NCI-H345 treated with DMSO at 0.1 percent for 48 hours (cell line): Measurements from ENCODE around the gene S100A9.

ENCODE experiments used
- DNase-seq: peaks from one replicate; lab custom pipeline; 2025; ENCODE audit not compliant: unreplicated experiment; lab: John Stamatoyannopoulos, UW

The S100A9 gene

GRCh38 chr1:153359241-153359640, 1.6 kb downstream of the S100A9 start:
- DNase-seq = no peak

GRCh38 chr1:153360190-153360589, 2.5 kb downstream of the S100A9 start:
- DNase-seq = no peak

GRCh38 chr1:153360592-153361479, 3.2 kb downstream of the S100A9 start:
- no peak for DNase-seq

GRCh38 chr1:153361480-153362109, 3.9 kb downstream of the S100A9 start:
- no peak for DNase-seq

- no peak for DNase-seq
Measured at GRCh38 chr1:153362187-153362775, 4.6 kb downstream of the S100A9 start.

- DNase-seq = no peak
Measured at GRCh38 chr1:153363641-153364040, 6.0 kb downstream of the S100A9 start.

- DNase-seq = no peak
Measured at GRCh38 chr1:153364156-153364555, 6.5 kb downstream of the S100A9 start.

GRCh38 chr1:153364766-153365666, 7.4 kb downstream of the S100A9 start:
- no peak for DNase-seq

GRCh38 chr1:153365696-153366095, 8.0 kb downstream of the S100A9 start:
- DNase-seq = no peak

- DNase-seq = no peak
Measured at GRCh38 chr1:153366261-153366660, 8.6 kb downstream of the S100A9 start.

- no peak for DNase-seq
Measured at GRCh38 chr1:153367090-153367489, 9.4 kb downstream of the S100A9 start.

- no peak for DNase-seq
Measured at GRCh38 chr1:153368495-153368894, 10.8 kb downstream of the S100A9 start.

GRCh38 chr1:153370146-153370545, 12.5 kb downstream of the S100A9 start:
- DNase-seq = no peak

GRCh38 chr1:153371231-153371630, 13.6 kb downstream of the S100A9 start:
- DNase-seq = no peak

- DNase-seq = no peak
Measured at GRCh38 chr1:153372571-153372970, 14.9 kb downstream of the S100A9 start.

- no peak for DNase-seq
Measured at GRCh38 chr1:153374071-153374470, 16.4 kb downstream of the S100A9 start.

GRCh38 chr1:153375511-153375910, 17.9 kb downstream of the S100A9 start, which contains the start of gene S100A12:
Gene S100A12, minus strand, starts transcription at chr1:153375621. Its CDS starts 1,029 bp downstream, at chr1:153374592.
- DNase-seq = no peak

- no peak for DNase-seq
Measured at GRCh38 chr1:153379591-153379990, 21.9 kb downstream of the S100A9 start.

GRCh38 chr1:153380711-153381110, 23.1 kb downstream of the S100A9 start:
- DNase-seq = no peak

GRCh38 chr1:153384958-153385580, 27.4 kb downstream of the S100A9 start:
- no peak for DNase-seq
